ENCODE measurements around the gene PEA15. TPM values are rescaled to one million over a fixed set of nuclear protein-coding genes. Genes with fewer than 3 reads are reported as not detected.
A peak's percentile ranks its signal among the peaks of the same experiment; 100 is the strongest.

The PEA15 gene
- total and polyA plus RNA-seq, 2 experiments from 2014 or later = 368 to 638 TPM

- Histone ChIP-seq H3K79me2 (ENCODE audit: insufficient read depth) (0 out of 2 replicates have a peak, but pooled peaks cover 5% of the 10 kb centered on the region), H3K9me3 (ENCODE audit: low read depth) (no peaks in the 10 kb centered on the region), H3K27ac (no peak overlapping the region), H3K4me2 (ENCODE audit: unreplicated experiment) (no peak overlapping the region), H3F3A (ENCODE audit: insufficient read depth) (0 out of 2 replicates have a peak, but pooled peaks cover under 1% of the 10 kb centered on the region), H3K9me2 (ENCODE audit: insufficient read depth) (no peaks in the 10 kb centered on the region), H3K27me3 (replicated peaks; ENCODE audit: insufficient read depth) (no peaks in the 10 kb centered on the region), H4K20me1 (ENCODE audit: insufficient read depth) (no peaks in the 10 kb centered on the region), H3K9ac (no peak overlapping the region), H3K4me1 (ENCODE audit: insufficient read depth) (peaks cover 5% of the 10 kb centered on the region; the same call in 1 of the 2 replicates), H3K36me3 (ENCODE audit: low read depth) (no peaks in the 10 kb centered on the region), H3K4me3 (no peak overlapping the region), H2AFZ (no peak overlapping the region)
- DNase-seq = no peak
- in situ Hi-C loops (cut with MboI) = no loop called here
- no peak for TF ChIP-seq EZH2 (IDR thresholded peaks at IDR 0.05; ENCODE audit: insufficient read depth, poor library complexity, severe bottlenecking)
- TF ChIP-seq EZH2phosphoT487 (IDR thresholded peaks at IDR 0.05; ENCODE audit: insufficient read depth, low read depth) = no peak
- 82 to 92% methylated on average over 4 of the region's 4 CpGs for WGBS, 2 experiments (ENCODE audit: low coverage in 1 of 2, low lambda C conversion rate in 2 of 2, missing lambda C conversion rate in 2 of 2)
Measured at GRCh38 chr1:160200786-160201185, 4.4 kb upstream of the PEA15 start.

DNA sequence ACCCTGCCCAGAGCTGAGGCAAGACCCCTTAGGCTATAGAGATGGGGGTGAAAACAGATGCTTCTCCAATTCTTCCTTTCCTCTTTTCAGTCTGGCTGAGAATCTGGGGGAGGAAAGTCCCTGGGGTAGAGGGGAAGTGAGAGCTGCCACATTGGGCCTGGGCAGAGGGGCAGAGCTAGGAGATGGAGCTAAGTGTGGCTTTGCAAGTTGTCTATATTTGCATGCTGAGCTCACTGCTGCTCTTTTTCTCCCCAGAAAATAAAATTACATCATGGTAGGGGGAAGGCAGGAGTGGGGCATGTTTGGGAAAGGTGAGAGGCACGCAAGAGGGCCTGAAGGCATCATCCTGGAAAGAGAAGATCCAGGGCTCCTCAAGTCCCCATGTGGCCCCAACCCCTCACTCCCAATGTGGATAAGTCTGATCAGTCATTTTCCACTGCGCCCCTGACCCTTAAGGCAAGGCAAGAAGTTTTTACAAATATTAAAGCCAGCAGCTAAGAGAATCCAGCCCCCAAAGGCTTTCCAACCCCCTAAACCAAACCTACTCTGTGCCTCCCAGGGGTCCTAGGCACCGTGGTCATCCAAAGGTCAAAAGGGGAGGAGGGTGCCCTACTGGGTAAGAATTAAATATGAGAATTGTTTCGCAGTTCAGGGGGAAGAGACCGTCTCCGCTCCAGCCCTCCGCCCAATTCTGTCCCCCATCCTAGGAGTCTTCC, 500 bp upstream of the PEA15 start:
- Histone ChIP-seq H3K4me2 (ENCODE audit: unreplicated experiment) (peak overlapping the region; percentile 57), H2AFZ (peak overlapping the region; percentile 82), H3K4me3 (peak overlapping the region; percentile 81), H3K4me1 (ENCODE audit: insufficient read depth) (peaks cover 35% of the 10 kb centered on the region), H3K27ac (peak overlapping the region; percentile 93), H3K36me3 (ENCODE audit: low read depth) (peaks cover 9% of the 10 kb centered on the region; the same call in 1 of the 2 replicates), H3K79me2 (ENCODE audit: insufficient read depth) (peaks cover 35% of the 10 kb centered on the region), H3K9me3 (ENCODE audit: low read depth) (no peaks in the 10 kb centered on the region), H3K9ac (peak overlapping the region; percentile 94), H4K20me1 (ENCODE audit: insufficient read depth) (no peaks in the 10 kb centered on the region), H3K9me2 (ENCODE audit: insufficient read depth) (no peaks in the 10 kb centered on the region), H3F3A (ENCODE audit: insufficient read depth) (peaks cover 25% of the 10 kb centered on the region), H3K27me3 (replicated peaks; ENCODE audit: insufficient read depth) (no peaks in the 10 kb centered on the region)
- TF ChIP-seq EZH2phosphoT487 (IDR thresholded peaks at IDR 0.05; ENCODE audit: insufficient read depth, low read depth) = no peak
- no peak for TF ChIP-seq EZH2 (IDR thresholded peaks at IDR 0.05; ENCODE audit: insufficient read depth, poor library complexity, severe bottlenecking)
- 17 to 18% methylated on average over 5 to 7 of the region's 7 CpGs for WGBS, 2 experiments (ENCODE audit: low coverage in 1 of 2, low lambda C conversion rate in 2 of 2, missing lambda C conversion rate in 2 of 2)
- in situ Hi-C loops (cut with MboI) = no loop called here
- DNase-seq = peak; percentile 34

- Histone ChIP-seq H3F3A (ENCODE audit: insufficient read depth) (peaks cover 35% of the 10 kb centered on the region), H3K9me3 (ENCODE audit: low read depth) (no peaks in the 10 kb centered on the region), H3K79me2 (ENCODE audit: insufficient read depth) (peaks cover 49% of the 10 kb centered on the region), H2AFZ (peak overlapping the region; percentile 31), H4K20me1 (ENCODE audit: insufficient read depth) (no peaks in the 10 kb centered on the region), H3K4me2 (ENCODE audit: unreplicated experiment) (peak overlapping the region; percentile 92), H3K9ac (peak overlapping the region; percentile 94), H3K4me1 (ENCODE audit: insufficient read depth) (peaks cover 45% of the 10 kb centered on the region), H3K4me3 (peak overlapping the region; percentile 81), H3K36me3 (ENCODE audit: low read depth) (peaks cover 14% of the 10 kb centered on the region; the same call in 1 of the 2 replicates), H3K9me2 (ENCODE audit: insufficient read depth) (no peaks in the 10 kb centered on the region), H3K27ac (peak overlapping the region; percentile 93), H3K27me3 (replicated peaks; ENCODE audit: insufficient read depth) (no peaks in the 10 kb centered on the region)
- WGBS, 2 experiments (ENCODE audit: low coverage in 1 of 2, low lambda C conversion rate in 2 of 2, missing lambda C conversion rate in 2 of 2) = 1 to 2% methylated on average over 9 of the region's 9 CpGs
- in situ Hi-C loops (cut with MboI) = no loop called here
- peak; percentile 82 for DNase-seq
- TF ChIP-seq EZH2 (IDR thresholded peaks at IDR 0.05; ENCODE audit: insufficient read depth, poor library complexity, severe bottlenecking) = no peak
- TF ChIP-seq EZH2phosphoT487 (IDR thresholded peaks at IDR 0.05; ENCODE audit: insufficient read depth, low read depth) = no peak
Measured at GRCh38 chr1:160206036-160206389, 829 bp downstream of the PEA15 start.

- Histone ChIP-seq H3K4me1 (ENCODE audit: insufficient read depth) (peaks cover 45% of the 10 kb centered on the region), H3K27me3 (replicated peaks; ENCODE audit: insufficient read depth) (no peaks in the 10 kb centered on the region), H3K36me3 (ENCODE audit: low read depth) (peaks cover 20% of the 10 kb centered on the region), H3K9me2 (ENCODE audit: insufficient read depth) (no peaks in the 10 kb centered on the region), H3K27ac (peak overlapping the region; percentile 93), H3K4me2 (ENCODE audit: unreplicated experiment) (peak overlapping the region; percentile 92), H3K79me2 (ENCODE audit: insufficient read depth) (peaks cover 54% of the 10 kb centered on the region), H3K4me3 (peak overlapping the region; percentile 81), H2AFZ (peak overlapping the region; percentile 31), H3K9me3 (ENCODE audit: low read depth) (no peaks in the 10 kb centered on the region), H3K9ac (peak overlapping the region; percentile 94), H4K20me1 (ENCODE audit: insufficient read depth) (no peaks in the 10 kb centered on the region), H3F3A (ENCODE audit: insufficient read depth) (peaks cover 40% of the 10 kb centered on the region)
- in situ Hi-C loops (cut with MboI) = no loop called here
- DNase-seq = peak; percentile 91
- TF ChIP-seq EZH2 (IDR thresholded peaks at IDR 0.05; ENCODE audit: insufficient read depth, poor library complexity, severe bottlenecking) = no peak
- TF ChIP-seq EZH2phosphoT487 (IDR thresholded peaks at IDR 0.05; ENCODE audit: insufficient read depth, low read depth) = no peak
- WGBS, 2 experiments (ENCODE audit: low coverage in 1 of 2, low lambda C conversion rate in 2 of 2, missing lambda C conversion rate in 2 of 2) = 34 to 42% methylated on average over 9 of the region's 9 CpGs
Measured at GRCh38 chr1:160206421-160207117, 1.4 kb downstream of the PEA15 start.

Measured in GM23248 (cell line).